H9 (cell line): Measurements from ENCODE around the gene NARF. TPM values are rescaled to one million over a fixed set of nuclear protein-coding genes. Genes with fewer than 3 reads are reported as not detected.
A peak's percentile ranks its signal among the peaks of the same experiment; 100 is the strongest.

Experiments used
- DNase-seq: peaks from one replicate; pipeline ENCODE4 v3.0.0-alpha.2; 2017
- H2AFZ ChIP-seq: one replicate; pipeline ENCODE4 v1.6.1; 2013; ENCODE audit warnings: mild to moderate bottlenecking, low read length, control low read depth, moderate library complexity
- H2AK5ac ChIP-seq: 2 replicates; pipeline ENCODE4 v1.6.1; 2013; ENCODE audit warnings: low read length, control low read depth, mixed read lengths; ENCODE audit not compliant: insufficient read length
- H2BK120ac ChIP-seq: one replicate; pipeline ENCODE4 v1.6.1; 2013; ENCODE audit warnings: low read depth, mild to moderate bottlenecking, low read length, control low read depth, inconsistent platforms; ENCODE audit not compliant: poor library complexity, severe bottlenecking
- H2BK12ac ChIP-seq: 2 replicates; pipeline ENCODE4 v1.6.1; 2013; ENCODE audit warnings: low read length, control low read depth, mixed read lengths, low read depth; ENCODE audit not compliant: insufficient read length
- H2BK15ac ChIP-seq: 2 replicates; pipeline ENCODE4 v1.6.1; 2013; ENCODE audit warnings: low read depth, low read length, control low read depth
- H2BK20ac ChIP-seq: one replicate; pipeline ENCODE4 v1.6.1; 2013; ENCODE audit warnings: low read depth, mild to moderate bottlenecking, low read length, control low read depth, inconsistent platforms; ENCODE audit not compliant: poor library complexity, severe bottlenecking
- H2BK5ac ChIP-seq: 2 replicates; pipeline ENCODE4 v1.6.1; 2013; ENCODE audit warnings: low read length, control low read depth, mixed read lengths; ENCODE audit not compliant: insufficient read length
- H3K14ac ChIP-seq: 2 replicates; pipeline ENCODE4 v1.6.1; 2013; ENCODE audit warnings: low read length, control low read depth; ENCODE audit not compliant: insufficient read depth
- H3K18ac ChIP-seq: 2 replicates; pipeline ENCODE4 v1.6.1; 2013; ENCODE audit warnings: low read depth, mild to moderate bottlenecking, mixed read lengths, low read length, control low read depth; ENCODE audit not compliant: insufficient read length
- H3K23ac ChIP-seq: 2 replicates; pipeline ENCODE4 v1.6.1; 2013; ENCODE audit warnings: low read length, control low read depth, mixed read lengths, low read depth; ENCODE audit not compliant: insufficient read length
- H3K23me2 ChIP-seq: 2 replicates; pipeline ENCODE4 v1.6.1; 2013; ENCODE audit warnings: low read depth, mild to moderate bottlenecking, mixed read lengths, low read length, control low read depth; ENCODE audit not compliant: insufficient read length, poor library complexity, severe bottlenecking
- H3K27ac ChIP-seq: 2 replicates; pipeline ENCODE4 v1.5.1; 2013; ENCODE audit warnings: low read length, control low read depth, mixed read lengths, low read depth; ENCODE audit not compliant: insufficient read length
- H3K27me3 ChIP-seq: 2 replicates; pipeline ENCODE4 v1.6.1; 2013; ENCODE audit warnings: low read length, control low read depth, inconsistent platforms; ENCODE audit not compliant: insufficient read depth
- H3K4ac ChIP-seq: 2 replicates; pipeline ENCODE4 v1.6.1; 2013; ENCODE audit warnings: low read depth, mild to moderate bottlenecking, control low read depth, inconsistent platforms, low read length, moderate library complexity
- H3K4me1 ChIP-seq: 2 replicates; pipeline ENCODE4 v1.6.1; 2013; ENCODE audit warnings: low read length, control low read depth, inconsistent platforms; ENCODE audit not compliant: insufficient read depth
- H3K4me2 ChIP-seq: 2 replicates; pipeline ENCODE4 v1.6.1; 2013; ENCODE audit warnings: low read length, control low read depth, mixed read lengths; ENCODE audit not compliant: insufficient read length, insufficient read depth
- H3K56ac ChIP-seq: 2 replicates; pipeline ENCODE4 v1.6.1; 2013; ENCODE audit warnings: low read depth, mild to moderate bottlenecking, mixed read lengths, low read length, control low read depth; ENCODE audit not compliant: insufficient read length
- H3K79me1 ChIP-seq: 2 replicates; pipeline ENCODE4 v1.6.1; 2013; ENCODE audit warnings: low read depth, mild to moderate bottlenecking, moderate library complexity, low read length, control low read depth, inconsistent platforms; ENCODE audit not compliant: insufficient read depth, poor library complexity, severe bottlenecking
- H3K79me2 ChIP-seq: 2 replicates; pipeline ENCODE4 v1.6.1; 2013; ENCODE audit warnings: low read length, control low read depth, inconsistent platforms; ENCODE audit not compliant: insufficient read depth
- H3K9ac ChIP-seq: 2 replicates; pipeline ENCODE4 v1.6.1; 2013; ENCODE audit warnings: low read length, control low read depth, mixed read lengths; ENCODE audit not compliant: insufficient read length; ENCODE audit errors: extremely low read depth
- H3K9me3 ChIP-seq: one replicate; pipeline ENCODE4 v1.6.1; 2013; ENCODE audit warnings: low read depth, low read length, inconsistent platforms; ENCODE audit not compliant: control insufficient read depth
- H3T11ph ChIP-seq: one replicate; pipeline ENCODE4 v1.6.1; 2013; ENCODE audit warnings: mild to moderate bottlenecking, low read length, control low read depth, inconsistent platforms
- H4K20me1 ChIP-seq: one replicate; pipeline ENCODE4 v1.6.1; 2013; ENCODE audit not compliant: control insufficient read depth, insufficient read length, insufficient read depth
- H4K5ac ChIP-seq: 2 replicates; pipeline ENCODE4 v1.6.1; 2013; ENCODE audit warnings: low read depth, mild to moderate bottlenecking, mixed read lengths, low read length, control low read depth; ENCODE audit not compliant: insufficient read length
- H4K8ac ChIP-seq: replicated peaks from 2 replicates; pipeline ENCODE4 v1.6.1; 2013; ENCODE audit warnings: low read length, control low read depth, mixed read lengths, low read depth; ENCODE audit not compliant: insufficient read length
- H4K91ac ChIP-seq: 2 replicates; pipeline ENCODE4 v1.6.1; 2013; ENCODE audit warnings: low read depth, mild to moderate bottlenecking, moderate library complexity, mixed read lengths, low read length, control low read depth; ENCODE audit not compliant: insufficient read length
- H3K27ac Mint-ChIP-seq, 3 experiments: 2 replicates in 2 of 3; 3 replicates in 1 of 3; pipeline ENCODE4 v1.8.0; 2020 to 2021; ENCODE audit warnings: mixed read lengths in 3 of 3, mild to moderate bottlenecking in 1 of 3, moderate library complexity in 1 of 3
- H3K27me3 Mint-ChIP-seq: 2 replicates; pipeline ENCODE4 v1.8.0; 2021; ENCODE audit warnings: low read depth, mild to moderate bottlenecking, moderate library complexity, mixed read lengths
- H3K36me3 Mint-ChIP-seq, 3 experiments: 2 replicates in 2 of 3; 3 replicates in 1 of 3; pipeline ENCODE4 v1.8.0; 2020 to 2021; ENCODE audit warnings: low read depth in 3 of 3, mixed read lengths in 3 of 3; ENCODE audit not compliant: insufficient read depth in 1 of 3
- H3K4me1 Mint-ChIP-seq, 2 experiments: 2 replicates each; pipeline ENCODE4 v1.8.0; 2020; ENCODE audit warnings: mixed read lengths in 2 of 2
- H3K4me3 Mint-ChIP-seq, 2 experiments: 2 replicates in 1 of 2; 3 replicates in 1 of 2; pipeline ENCODE4 v1.8.0; 2020 to 2021; ENCODE audit warnings: mild to moderate bottlenecking in 2 of 2, mixed read lengths in 2 of 2, moderate library complexity in 1 of 2
- H3K9me3 Mint-ChIP-seq, 2 experiments: 2 replicates in 1 of 2; 3 replicates in 1 of 2; pipeline ENCODE4 v1.8.0; 2020; ENCODE audit warnings: mild to moderate bottlenecking in 2 of 2, mixed read lengths in 2 of 2, moderate library complexity in 1 of 2
- WGBS: extraction: QIAGEN DNeasy Blood & Tissue Kit; methylation state at CpG from one replicate; pipeline ENCODE4 v1.1.7; 2013; ENCODE audit warnings: missing lambda C conversion rate, low lambda C conversion rate, mixed read lengths; ENCODE audit not compliant: insufficient read length; ENCODE audit errors: extremely low coverage; 5-methylcytosine and 5-hydroxymethylcytosine counted together
- total RNA-seq: library from RNA; stranded (reverse); gene quantifications from 2 replicates; pipeline ENCODE4 v1.2.1, GENCODE V29; 2021
- TF ChIP-seq, protein P1 (sequence below): fragments of 200-600 bp; sonication (generic); conservative IDR thresholded peaks from 3 replicates; pipeline ENCODE4 v1.8.0; 2021; ENCODE audit warnings: antibody characterized with exemption, mild to moderate bottlenecking

The NARF gene
- total RNA-seq, 1 experiment from 2014 or later: 124 TPM

- TF ChIP-seq, protein P1, sequence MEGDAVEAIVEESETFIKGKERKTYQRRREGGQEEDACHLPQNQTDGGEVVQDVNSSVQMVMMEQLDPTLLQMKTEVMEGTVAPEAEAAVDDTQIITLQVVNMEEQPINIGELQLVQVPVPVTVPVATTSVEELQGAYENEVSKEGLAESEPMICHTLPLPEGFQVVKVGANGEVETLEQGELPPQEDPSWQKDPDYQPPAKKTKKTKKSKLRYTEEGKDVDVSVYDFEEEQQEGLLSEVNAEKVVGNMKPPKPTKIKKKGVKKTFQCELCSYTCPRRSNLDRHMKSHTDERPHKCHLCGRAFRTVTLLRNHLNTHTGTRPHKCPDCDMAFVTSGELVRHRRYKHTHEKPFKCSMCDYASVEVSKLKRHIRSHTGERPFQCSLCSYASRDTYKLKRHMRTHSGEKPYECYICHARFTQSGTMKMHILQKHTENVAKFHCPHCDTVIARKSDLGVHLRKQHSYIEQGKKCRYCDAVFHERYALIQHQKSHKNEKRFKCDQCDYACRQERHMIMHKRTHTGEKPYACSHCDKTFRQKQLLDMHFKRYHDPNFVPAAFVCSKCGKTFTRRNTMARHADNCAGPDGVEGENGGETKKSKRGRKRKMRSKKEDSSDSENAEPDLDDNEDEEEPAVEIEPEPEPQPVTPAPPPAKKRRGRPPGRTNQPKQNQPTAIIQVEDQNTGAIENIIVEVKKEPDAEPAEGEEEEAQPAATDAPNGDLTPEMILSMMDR: no peak
- Histone ChIP-seq H4K20me1 (no peaks in the 10 kb centered on the region), H3K79me1 (no peaks in the 10 kb centered on the region), H3K27ac (no peak overlapping the region), H3K9me3 (no peaks in the 10 kb centered on the region), H4K5ac (no peak overlapping the region), H3K18ac (no peak overlapping the region), H3K79me2 (no peaks in the 10 kb centered on the region), H3K4me1 (no peaks in the 10 kb centered on the region; the same call in 1 of the 2 replicates), H2BK120ac (no peak overlapping the region), H3T11ph (no peak overlapping the region), H3K14ac (no peak overlapping the region), H3K56ac (no peak overlapping the region), H3K23ac (no peak overlapping the region), H3K4ac (no peak overlapping the region), H2AK5ac (no peak overlapping the region), H2BK15ac (no peak overlapping the region), H3K4me2 (no peak overlapping the region), H3K23me2 (no peaks in the 10 kb centered on the region), H4K91ac (no peak overlapping the region), H2AFZ (no peak overlapping the region), H2BK12ac (no peak overlapping the region), H3K27me3 (no peaks in the 10 kb centered on the region), H2BK20ac (no peak overlapping the region), H2BK5ac (no peak overlapping the region), H3K9ac (no peak overlapping the region), H4K8ac (no peak overlapping the region)
- peak overlapping the region in 1 of 3 experiments; percentile 86; a peak in 1 of 7 replicates for H3K27ac Mint-ChIP-seq
- H3K36me3 Mint-ChIP-seq: peaks cover 4 to 26% (median 23%) of the 10 kb centered on the region in 3 experiments; a peak in 6 of 7 replicates
- H3K9me3 Mint-ChIP-seq: no peaks in the 10 kb centered on the region; a peak in 1 of 5 replicates
- no peaks in the 10 kb centered on the region for H3K27me3 Mint-ChIP-seq
- H3K4me1 Mint-ChIP-seq: peaks cover 7 to 25% of the 10 kb centered on the region in 2 experiments
- no peak for DNase-seq
- WGBS: no CpG with 5 or more reads among the region's 40 CpGs
- no peak overlapping the region for H3K4me3 Mint-ChIP-seq
These were observed 14.9 kb upstream of the NARF start for GRCh38 chr17:82443465-82444283.
